Measurements from ENCODE around the gene STYXL1.

The STYXL1 gene

DNA sequence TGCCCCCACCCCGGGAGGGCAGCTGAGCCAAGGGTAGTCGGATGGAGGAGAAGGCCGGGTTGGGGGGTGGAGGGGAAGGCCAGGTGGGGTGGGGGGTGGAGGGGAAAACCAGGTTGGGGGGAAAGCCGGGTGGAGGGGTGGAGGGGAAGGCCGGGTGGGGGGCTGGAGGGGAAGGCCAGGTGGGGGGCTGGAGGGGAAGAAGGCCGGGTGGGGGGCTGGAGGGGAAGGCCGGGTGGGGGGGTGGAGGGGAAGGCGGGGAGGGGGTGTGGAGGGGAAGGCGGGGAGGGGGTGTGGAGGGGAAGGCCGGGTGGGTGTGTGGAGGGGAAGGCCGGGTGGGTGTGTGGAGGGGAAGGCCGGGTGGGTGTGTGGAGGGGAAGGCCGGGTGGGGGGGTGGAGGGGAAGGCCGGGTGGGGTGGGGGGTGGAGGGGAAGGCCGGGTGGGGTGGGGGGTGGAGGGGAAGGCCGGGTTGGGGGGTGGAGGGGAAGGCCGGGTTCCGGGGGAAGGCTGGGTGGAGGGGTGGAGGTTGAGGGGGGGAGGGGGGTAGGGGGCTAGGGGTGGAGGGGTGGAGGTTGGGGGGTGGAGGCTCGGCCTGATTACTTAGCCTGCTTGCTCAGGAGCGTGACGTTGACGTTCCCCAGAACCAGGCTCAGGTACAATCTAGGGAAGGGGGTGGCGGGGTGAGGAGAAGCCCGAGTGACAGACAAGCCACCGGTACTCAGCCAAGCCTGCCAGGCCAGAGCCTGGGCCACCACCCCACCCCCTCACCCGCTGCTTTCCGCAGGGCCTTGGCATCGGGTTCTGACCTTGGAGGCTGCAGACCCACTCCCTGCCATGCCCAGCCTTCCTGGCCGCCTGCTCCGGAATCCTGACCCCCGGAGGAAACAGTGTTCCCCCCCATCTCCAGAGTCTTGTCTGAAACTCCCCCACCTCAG lies 59.0 kb downstream of the STYXL1 start:
- H3K27me3 ChIP-seq (ENCODE audit: control insufficient read depth in 1 of 2, insufficient read depth in 1 of 2, low read length in 2 of 2): no peaks in the 10 kb centered on the region
- no peak overlapping the region for H3K27ac ChIP-seq (ENCODE audit: low read length, poor library complexity, severe bottlenecking)
- no peak overlapping the region for H3K4ac ChIP-seq (ENCODE audit: low read depth in 1 of 2, low read length in 2 of 2)
- no peak overlapping the region for H4K8ac ChIP-seq (ENCODE audit: low read length)
- H4K91ac ChIP-seq (ENCODE audit: low read length): no peak overlapping the region
- H2BK5ac ChIP-seq (ENCODE audit: low read depth, low read length, poor library complexity, severe bottlenecking): no peak overlapping the region
- no peak overlapping the region for H2BK12ac ChIP-seq (ENCODE audit: low read length in 2 of 2)
- H3K36me3 ChIP-seq (ENCODE audit: control insufficient read depth in 1 of 2, insufficient read depth in 2 of 2, low read depth in 1 of 2, low read length in 2 of 2): peaks cover 41 to 57% of the 10 kb centered on the region in 2 experiments
- peaks cover 25% of the 10 kb centered on the region for H3K4me1 ChIP-seq (ENCODE audit: control insufficient read depth, insufficient read depth, low read depth, low read length)
- WGBS: 77% methylated on average over 12 of the region's 31 CpGs
- no peaks in the 10 kb centered on the region for H3K9me3 ChIP-seq (ENCODE audit: control insufficient read depth, low read length)
- H3K23ac ChIP-seq (ENCODE audit: low read length in 2 of 2): no peak overlapping the region
- no peak overlapping the region for H3K4me3 ChIP-seq (ENCODE audit: insufficient read depth in 1 of 2, low read depth in 1 of 2, low read length in 2 of 2)
- no peak overlapping the region for H2BK120ac ChIP-seq (ENCODE audit: low read depth, low read length)
- no peak overlapping the region for H3K14ac ChIP-seq (ENCODE audit: low read length in 2 of 2)
- H2BK15ac ChIP-seq (ENCODE audit: low read depth, poor library complexity, severe bottlenecking): no peak overlapping the region
- H3K18ac ChIP-seq (ENCODE audit: low read depth in 1 of 2, low read length in 2 of 2): no peak overlapping the region
- H2AFZ ChIP-seq (ENCODE audit: low read depth, low read length): no peak overlapping the region
- peaks cover 11% of the 10 kb centered on the region for H3K79me1 ChIP-seq (replicated peaks; ENCODE audit: low read length, poor library complexity, severe bottlenecking)
- H2AK5ac ChIP-seq (ENCODE audit: low read length, severe bottlenecking): no peak overlapping the region
- no peak overlapping the region for H3K9ac ChIP-seq (ENCODE audit: low read length)
- DNase-seq: no peak
- H3K4me2 ChIP-seq (ENCODE audit: low read length, poor library complexity, severe bottlenecking): no peak overlapping the region

- Histone ChIP-seq H3K4me1 (ENCODE audit: control insufficient read depth, insufficient read depth, low read depth, low read length) (peaks cover 25% of the 10 kb centered on the region), H3K9ac (ENCODE audit: low read length) (no peak overlapping the region), H3K27ac (ENCODE audit: low read length, poor library complexity, severe bottlenecking) (no peak overlapping the region), H3K9me3 (ENCODE audit: control insufficient read depth, low read length) (no peaks in the 10 kb centered on the region), H3K4me2 (ENCODE audit: low read length, poor library complexity, severe bottlenecking) (no peak overlapping the region), H3K4me3 (ENCODE audit: insufficient read depth in 1 of 2, low read depth in 1 of 2, low read length in 2 of 2) (no peak overlapping the region), H2BK12ac (ENCODE audit: low read length in 2 of 2) (no peak overlapping the region), H3K14ac (ENCODE audit: low read length in 2 of 2) (no peak overlapping the region), H3K23ac (ENCODE audit: low read length in 2 of 2) (no peak overlapping the region), H2BK120ac (ENCODE audit: low read depth, low read length) (no peak overlapping the region), H3K79me1 (replicated peaks; ENCODE audit: low read length, poor library complexity, severe bottlenecking) (peaks cover 7% of the 10 kb centered on the region), H2AFZ (ENCODE audit: low read depth, low read length) (no peak overlapping the region), H3K4ac (ENCODE audit: low read depth in 1 of 2, low read length in 2 of 2) (no peak overlapping the region), H3K27me3 (ENCODE audit: control insufficient read depth in 1 of 2, insufficient read depth in 1 of 2, low read length in 2 of 2) (no peaks in the 10 kb centered on the region), H2BK5ac (ENCODE audit: low read depth, low read length, poor library complexity, severe bottlenecking) (no peak overlapping the region), H3K18ac (ENCODE audit: low read depth in 1 of 2, low read length in 2 of 2) (no peak overlapping the region), H3K36me3 (ENCODE audit: control insufficient read depth in 1 of 2, insufficient read depth in 2 of 2, low read depth in 1 of 2, low read length in 2 of 2) (peaks cover 49 to 63% of the 10 kb centered on the region in 2 experiments), H4K91ac (ENCODE audit: low read length) (no peak overlapping the region), H4K8ac (ENCODE audit: low read length) (no peak overlapping the region), H2AK5ac (ENCODE audit: low read length, severe bottlenecking) (no peak overlapping the region), H2BK15ac (ENCODE audit: low read depth, poor library complexity, severe bottlenecking) (no peak overlapping the region)
- DNase-seq: no peak
- 94% methylated on average over 30 of the region's 30 CpGs for WGBS
These were observed 59.8 kb downstream of the STYXL1 start for GRCh38 chr7:75987805-75988567.

DNA sequence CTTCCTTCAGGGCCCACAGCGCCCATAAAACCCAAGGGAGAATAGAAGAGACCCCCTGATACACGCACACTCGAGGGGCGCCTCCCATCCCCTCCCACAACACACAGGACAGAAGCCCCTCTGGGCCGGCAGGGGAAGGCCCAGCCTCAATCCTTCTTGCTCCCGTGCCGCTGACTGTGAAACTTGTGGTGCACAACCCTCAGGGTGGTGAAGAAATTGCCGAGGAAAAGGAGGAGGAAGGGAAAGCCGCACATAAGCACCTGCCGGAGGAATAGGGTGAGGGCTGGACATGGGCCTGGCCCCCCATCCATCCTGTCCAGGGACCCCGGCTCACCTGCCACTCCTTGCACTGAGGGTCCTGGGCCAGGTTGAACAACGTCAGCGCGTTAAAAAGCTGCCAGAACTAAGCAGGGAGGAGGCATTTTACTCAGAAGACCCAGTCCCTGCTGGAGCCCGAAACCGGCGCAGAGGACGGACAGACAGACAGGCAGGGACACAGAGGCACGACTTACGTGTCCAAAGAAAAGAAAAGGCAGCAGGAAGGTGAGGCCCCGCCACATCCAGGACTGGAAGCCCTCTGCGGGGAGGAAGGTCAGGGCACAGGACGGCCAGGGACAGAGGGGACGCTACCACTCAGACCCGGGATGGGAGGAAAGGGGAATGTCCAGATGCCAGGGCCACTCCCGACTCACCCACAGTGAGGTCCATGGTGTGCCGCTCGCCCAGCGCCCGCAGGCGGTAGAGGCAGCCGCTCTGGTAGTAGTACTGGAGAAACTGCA lies 60.6 kb downstream of the STYXL1 start:
- 96% methylated on average over 32 of the region's 32 CpGs for WGBS

More for the DNA sequence above, 60.6 kb downstream of the STYXL1 start:
- H2AK5ac ChIP-seq (ENCODE audit: low read length, severe bottlenecking): no peak overlapping the region
- H3K18ac ChIP-seq (ENCODE audit: low read depth in 1 of 2, low read length in 2 of 2): no peak overlapping the region
- peaks cover 5% of the 10 kb centered on the region for H3K79me1 ChIP-seq (replicated peaks; ENCODE audit: low read length, poor library complexity, severe bottlenecking)
- no peak overlapping the region for H4K91ac ChIP-seq (ENCODE audit: low read length)
- H3K9me3 ChIP-seq (ENCODE audit: control insufficient read depth, low read length): no peaks in the 10 kb centered on the region
- no peaks in the 10 kb centered on the region for H3K27me3 ChIP-seq (ENCODE audit: control insufficient read depth in 1 of 2, insufficient read depth in 1 of 2, low read length in 2 of 2)
- no peak for DNase-seq
- no peak overlapping the region for H3K4me3 ChIP-seq (ENCODE audit: insufficient read depth in 1 of 2, low read depth in 1 of 2, low read length in 2 of 2)
- H3K9ac ChIP-seq (ENCODE audit: low read length): no peak overlapping the region
- no peak overlapping the region for H2BK15ac ChIP-seq (ENCODE audit: low read depth, poor library complexity, severe bottlenecking)
- no peak overlapping the region for H3K27ac ChIP-seq (ENCODE audit: low read length, poor library complexity, severe bottlenecking)
- H2BK5ac ChIP-seq (ENCODE audit: low read depth, low read length, poor library complexity, severe bottlenecking): no peak overlapping the region
- no peak overlapping the region for H3K14ac ChIP-seq (ENCODE audit: low read length in 2 of 2)
- no peak overlapping the region for H3K23ac ChIP-seq (ENCODE audit: low read length in 2 of 2)
- no peak overlapping the region for H2BK120ac ChIP-seq (ENCODE audit: low read depth, low read length)
- H3K4me2 ChIP-seq (ENCODE audit: low read length, poor library complexity, severe bottlenecking): no peak overlapping the region
- H4K8ac ChIP-seq (ENCODE audit: low read length): no peak overlapping the region
- H2AFZ ChIP-seq (ENCODE audit: low read depth, low read length): no peak overlapping the region
- H3K4me1 ChIP-seq (ENCODE audit: control insufficient read depth, insufficient read depth, low read depth, low read length): peaks cover 29% of the 10 kb centered on the region
- H3K4ac ChIP-seq (ENCODE audit: low read depth in 1 of 2, low read length in 2 of 2): no peak overlapping the region
- H3K36me3 ChIP-seq (ENCODE audit: control insufficient read depth in 1 of 2, insufficient read depth in 2 of 2, low read depth in 1 of 2, low read length in 2 of 2): peaks cover 57 to 66% of the 10 kb centered on the region in 2 experiments
- no peak overlapping the region for H2BK12ac ChIP-seq (ENCODE audit: low read length in 2 of 2)

Data from mesenchymal stem cell (in vitro differentiated cells and primary cell).